HG03354 (cell line): ENCODE data around the gene LRFN4.

Experiments used
- ATAC-seq: cut with Tn5 transposase; IDR thresholded peaks from one replicate; pipeline ENCODE4 v1.9.1; 2021; ENCODE audit warnings: mild to moderate bottlenecking; ENCODE audit not compliant: unreplicated experiment, poor library complexity, severe bottlenecking

Gene LRFN4

DNA sequence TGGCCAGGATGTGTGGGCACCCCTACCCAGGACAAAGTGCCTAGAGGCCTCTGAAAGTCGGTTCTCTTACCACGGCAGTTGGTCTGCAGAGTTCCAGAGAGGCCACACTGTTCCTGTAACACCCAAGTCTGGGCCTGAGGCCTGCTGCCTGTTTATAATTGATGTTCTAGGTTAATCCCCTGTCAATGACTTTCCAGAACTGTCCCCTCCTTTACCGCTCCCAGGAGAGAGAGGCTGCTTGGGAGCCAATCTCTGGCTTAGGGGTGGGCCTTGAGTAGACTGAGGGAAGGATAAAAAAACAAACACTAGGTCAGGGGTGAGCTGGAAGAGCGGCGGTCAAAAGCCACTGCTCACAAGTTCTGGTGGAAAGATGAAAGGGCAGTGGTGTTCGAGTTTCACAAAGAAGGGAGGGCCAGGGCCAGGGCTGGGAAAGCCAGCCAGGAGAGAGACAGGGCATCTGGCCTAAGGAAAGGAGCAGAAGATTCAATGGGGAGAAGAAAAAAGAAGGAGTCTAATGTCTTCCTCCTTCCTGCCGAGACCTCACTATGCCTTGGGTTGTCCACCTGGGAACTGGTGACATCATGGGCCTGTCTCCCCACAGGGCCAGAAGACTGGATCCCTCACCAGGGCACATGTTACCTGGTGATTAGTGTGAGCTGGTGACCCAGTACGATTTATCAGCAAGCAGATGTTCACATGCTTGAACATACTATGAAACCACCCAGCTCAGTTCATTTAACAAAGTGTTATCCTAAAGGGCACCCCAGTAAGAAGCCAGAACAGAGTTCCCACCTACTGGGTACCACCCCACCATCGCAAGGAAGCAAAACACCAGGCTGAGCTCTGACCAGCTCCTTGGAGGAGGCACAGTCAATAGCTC lies 51.1 kb downstream of the LRFN4 start:
- no peak for ATAC-seq

DNA sequence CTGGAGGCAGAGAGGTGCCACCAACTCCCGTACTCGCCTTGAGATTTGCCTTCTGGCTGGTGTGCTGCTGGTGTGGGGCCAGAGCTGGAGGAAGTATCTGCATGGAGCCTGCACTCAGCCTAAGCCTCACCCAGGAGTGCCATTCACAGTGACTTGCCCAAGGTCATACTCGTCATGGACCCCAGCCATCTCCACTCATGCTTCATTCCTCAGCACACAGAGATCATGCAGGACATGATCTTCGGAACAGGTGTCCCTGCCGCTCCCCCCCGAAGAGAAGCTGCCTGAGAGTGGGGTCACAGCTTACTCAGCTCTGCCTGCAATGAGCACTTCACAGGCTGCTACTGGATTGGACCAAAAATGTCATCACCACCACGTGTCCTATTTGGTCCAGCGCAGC lies 52.3 kb downstream of the LRFN4 start:
- ATAC-seq: no peak

DNA sequence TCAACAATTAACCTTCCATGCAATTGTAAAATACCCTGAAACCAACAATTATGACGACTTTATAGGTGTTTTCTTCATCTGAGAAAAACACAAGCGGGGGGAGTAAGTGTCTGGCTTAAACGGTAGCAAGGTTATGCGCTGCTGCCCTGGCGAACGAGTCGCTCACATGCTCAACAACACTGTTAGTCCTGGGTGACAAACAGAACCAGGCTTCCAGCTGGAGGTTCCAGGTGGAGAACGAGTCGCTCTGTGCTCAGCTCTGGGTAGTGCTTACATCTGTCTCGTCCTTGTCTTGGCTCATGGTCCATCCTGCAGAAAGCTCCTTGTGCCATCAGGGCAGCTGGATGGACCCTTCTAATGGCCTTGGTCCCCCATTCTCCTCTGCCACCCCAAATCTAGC lies 53.2 kb downstream of the LRFN4 start:
- ATAC-seq: no peak
